Measurements from ENCODE around the gene MARCHF3.
"Not testable (repeated sequence)": the region's sequence is repeated elsewhere in the genome, so short reads cannot be mapped to it uniquely, and the experiment has no call there.

The MARCHF3 gene

GRCh38 chr5:126917918-126918614 is 112.3 kb downstream of the MARCHF3 start:
- no peak for DNase-seq (ENCODE audit: low read depth)

- no peak for DNase-seq (ENCODE audit: low read depth)
These were observed 114.9 kb downstream of the MARCHF3 start for GRCh38 chr5:126915496-126915895.

GRCh38 chr5:126914801-126915436 is 115.4 kb downstream of the MARCHF3 start:
- DNase-seq (ENCODE audit: low read depth), result no peak

- DNase-seq (ENCODE audit: low read depth), result no peak
These were observed 117.7 kb downstream of the MARCHF3 start for GRCh38 chr5:126912616-126913200.

- no peak for DNase-seq (ENCODE audit: low read depth)
These were observed 118.4 kb downstream of the MARCHF3 start for GRCh38 chr5:126911986-126912385.

- no peak for DNase-seq (ENCODE audit: low read depth)
These were observed 120.5 kb downstream of the MARCHF3 start for GRCh38 chr5:126909856-126910255.

- not testable (repeated sequence) for DNase-seq (ENCODE audit: low read depth)
These were observed 126.0 kb downstream of the MARCHF3 start for GRCh38 chr5:126904407-126904806.

- no peak for DNase-seq (ENCODE audit: low read depth)
These were observed 129.6 kb downstream of the MARCHF3 start for GRCh38 chr5:126900796-126901195.

GRCh38 chr5:126899476-126899875 is 130.9 kb downstream of the MARCHF3 start:
- DNase-seq (ENCODE audit: low read depth), result no peak

- no peak for DNase-seq (ENCODE audit: low read depth)
These were observed 132.3 kb downstream of the MARCHF3 start for GRCh38 chr5:126897851-126898630.

- no peak for DNase-seq (ENCODE audit: low read depth)
These were observed 134.1 kb downstream of the MARCHF3 start for GRCh38 chr5:126896170-126896702.

GRCh38 chr5:126895712-126896111 is 134.6 kb downstream of the MARCHF3 start:
- DNase-seq (ENCODE audit: low read depth), result not testable (repeated sequence)

GRCh38 chr5:126890414-126890813 is 139.9 kb downstream of the MARCHF3 start:
- DNase-seq (ENCODE audit: low read depth), result not testable (repeated sequence)

- DNase-seq (ENCODE audit: low read depth), result no peak
These were observed 142.2 kb downstream of the MARCHF3 start for GRCh38 chr5:126888175-126888574.

- no peak for DNase-seq (ENCODE audit: low read depth)
These were observed 146.0 kb downstream of the MARCHF3 start for GRCh38 chr5:126884269-126884819.

GRCh38 chr5:126883564-126884245 is 146.7 kb downstream of the MARCHF3 start:
- DNase-seq (ENCODE audit: low read depth), result no peak

- no peak for DNase-seq (ENCODE audit: low read depth)
These were observed 148.3 kb downstream of the MARCHF3 start for GRCh38 chr5:126881821-126882600.

GRCh38 chr5:126878634-126879033 is 151.7 kb downstream of the MARCHF3 start:
- no peak for DNase-seq (ENCODE audit: low read depth)

- DNase-seq (ENCODE audit: low read depth), result no peak
These were observed 152.3 kb downstream of the MARCHF3 start for GRCh38 chr5:126878085-126878484.

- DNase-seq (ENCODE audit: low read depth), result no peak
These were observed 152.8 kb downstream of the MARCHF3 start for GRCh38 chr5:126877602-126878001.

Measured in activated T-cell treated with anti-CD3 and anti-CD28 coated beads for 48 hours (primary cell).